ENCODE results near the gene SPTBN1. TPM values are rescaled to one million over a fixed set of nuclear protein-coding genes. Genes with fewer than 3 reads are reported as not detected.

SPTBN1 gene
- total RNA-seq, 4 donors from 2014 or later, result 171 to 293 (median 247) TPM

GRCh38 chr2:54579061-54579681 lies 123.0 kb downstream of the SPTBN1 start:
- H3K4me1 ChIP-seq, result peaks cover 0 to 95% (median 31%) of the 10 kb centered on the region in 4 donors
- TF ChIP-seq CTCF (IDR thresholded peaks at IDR 0.05) (no peak), POLR2A (IDR thresholded peaks at IDR 0.05) (no peak)
- H3K36me3 ChIP-seq, result no peaks in the 10 kb centered on the region
- H3K9me3 ChIP-seq, result no peaks in the 10 kb centered on the region
- peak overlapping the region; percentile 65 to 79 (median 74) for H3K27ac ChIP-seq
- no peak for DNase-seq
- H3K4me3 ChIP-seq, result no peak overlapping the region
- H3K27me3 ChIP-seq, result no peaks in the 10 kb centered on the region

DNA sequence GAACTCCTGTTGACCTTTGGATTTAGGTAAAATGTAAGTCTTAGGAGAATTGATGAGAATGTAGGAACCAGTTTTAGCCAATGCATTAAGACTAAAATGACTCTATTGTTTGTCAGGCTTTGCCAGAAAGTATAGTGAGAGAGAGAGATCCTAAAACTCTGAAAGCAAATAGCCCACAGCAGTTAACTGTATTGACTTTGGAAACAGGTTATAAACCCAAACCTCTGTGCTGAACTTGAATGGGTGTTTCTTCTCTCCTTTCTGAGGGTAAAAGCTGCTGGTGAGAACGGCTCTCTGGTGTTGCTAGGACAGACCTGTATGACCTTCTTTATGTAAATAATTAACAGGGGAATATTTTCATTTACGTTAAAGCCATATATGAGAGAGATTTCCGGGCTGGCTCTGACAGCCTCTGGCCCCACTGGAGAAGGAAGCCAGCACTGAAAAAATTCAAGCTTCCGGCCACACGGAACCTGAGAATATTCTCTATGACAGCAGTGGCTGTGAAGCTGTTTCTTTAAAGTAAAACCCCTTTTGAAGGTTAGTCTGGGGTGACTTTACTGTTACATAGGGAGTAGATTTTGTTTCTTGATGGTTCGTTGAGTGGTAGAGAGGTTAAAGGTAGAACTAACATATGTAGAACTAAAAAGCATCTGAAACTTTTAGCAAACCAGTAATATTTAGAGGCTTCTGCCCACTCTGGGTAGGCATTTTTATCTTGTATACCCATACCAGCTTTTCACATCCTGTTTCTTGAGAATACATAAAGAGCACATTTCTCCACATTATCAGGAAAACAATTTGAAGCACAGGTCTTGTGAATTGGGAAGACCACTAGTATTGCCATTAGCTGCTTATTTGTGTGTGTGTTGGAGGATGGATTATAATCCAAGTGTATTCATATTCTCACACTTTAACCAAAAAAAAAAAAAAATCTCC lies 123.8 kb downstream of the SPTBN1 start:
- TF ChIP-seq POLR2A (IDR thresholded peaks at IDR 0.05) (peak; percentile 54 to 62), CTCF (IDR thresholded peaks at IDR 0.05) (no peak)
- peak in 2 of 3 donors; percentile 75 to 86 for DNase-seq
- no peaks in the 10 kb centered on the region for H3K36me3 ChIP-seq
- H3K4me1 ChIP-seq, result peaks cover 0 to 93% (median 27%) of the 10 kb centered on the region in 4 donors
- H3K4me3 ChIP-seq, result peak overlapping the region in 2 of 4 donors; percentile 5 to 28
- no peaks in the 10 kb centered on the region for H3K9me3 ChIP-seq
- no peaks in the 10 kb centered on the region for H3K27me3 ChIP-seq
- H3K27ac ChIP-seq, result peak overlapping the region; percentile 65 to 79 (median 74)

GRCh38 chr2:54581326-54582039 lies 125.4 kb downstream of the SPTBN1 start:
- TF ChIP-seq POLR2A (IDR thresholded peaks at IDR 0.05) (no peak), CTCF (IDR thresholded peaks at IDR 0.05) (no peak)
- no peaks in the 10 kb centered on the region for H3K36me3 ChIP-seq
- no peaks in the 10 kb centered on the region for H3K9me3 ChIP-seq
- no peaks in the 10 kb centered on the region for H3K27me3 ChIP-seq
- peaks cover 0 to 89% (median 30%) of the 10 kb centered on the region in 4 donors for H3K4me1 ChIP-seq
- no peak overlapping the region for H3K4me3 ChIP-seq
- no peak for DNase-seq
- H3K27ac ChIP-seq, result peak overlapping the region in 3 of 4 donors; percentile 34 to 65 (median 40)

- no peak for DNase-seq
- peaks cover 0 to 79% (median 24%) of the 10 kb centered on the region in 4 donors for H3K4me1 ChIP-seq
- H3K27ac ChIP-seq, result peak overlapping the region in 1 of 4 donors; percentile 65
- no peak overlapping the region for H3K4me3 ChIP-seq
- H3K9me3 ChIP-seq, result no peaks in the 10 kb centered on the region
- TF ChIP-seq POLR2A (IDR thresholded peaks at IDR 0.05), result no peak
- TF ChIP-seq CTCF (IDR thresholded peaks at IDR 0.05), result no peak
- H3K36me3 ChIP-seq, result no peaks in the 10 kb centered on the region
- no peaks in the 10 kb centered on the region for H3K27me3 ChIP-seq
These were observed 126.9 kb downstream of the SPTBN1 start for GRCh38 chr2:54582987-54583386.

GRCh38 chr2:54584598-54584997 lies 128.5 kb downstream of the SPTBN1 start:
- Histone ChIP-seq H3K36me3 (no peaks in the 10 kb centered on the region), H3K9me3 (no peaks in the 10 kb centered on the region), H3K27me3 (no peaks in the 10 kb centered on the region), H3K4me3 (no peak overlapping the region), H3K4me1 (peaks cover 0 to 79% (median 25%) of the 10 kb centered on the region in 4 donors), H3K27ac (peak overlapping the region in 3 of 4 donors; percentile 15 to 68 (median 19))
- no peak for DNase-seq
- TF ChIP-seq POLR2A (IDR thresholded peaks at IDR 0.05) (no peak), CTCF (IDR thresholded peaks at IDR 0.05) (no peak)
